Measurements from ENCODE around the gene DACH1.
"Not testable (repeated sequence)": the region's sequence is repeated elsewhere in the genome, so short reads cannot be mapped to it uniquely, and the experiment has no call there.

DACH1 gene

DNA sequence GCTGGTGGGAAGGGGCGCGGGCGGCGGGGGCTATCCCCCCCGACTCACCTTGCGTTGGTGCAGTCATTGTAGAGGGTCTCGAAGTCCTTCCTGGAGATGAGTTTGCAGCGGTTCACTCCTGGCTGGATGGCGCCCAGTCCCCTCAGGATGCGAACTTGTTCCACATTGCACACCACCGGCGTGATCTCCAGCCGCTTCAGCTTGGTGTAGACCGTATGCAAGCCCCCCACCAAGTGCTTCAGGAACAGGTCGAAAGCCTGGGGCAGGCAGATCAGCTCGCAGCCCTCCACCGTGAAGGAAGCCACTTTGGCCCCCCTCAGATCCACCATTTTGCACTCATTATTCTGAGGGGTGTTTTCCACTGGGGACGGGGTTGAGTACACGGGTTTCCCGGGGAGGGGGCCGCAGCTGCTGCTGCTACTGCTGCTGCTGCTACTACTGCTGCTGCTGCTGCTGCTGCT is 1.1 kb downstream of the DACH1 start:
- DNase-seq = no peak

DNA sequence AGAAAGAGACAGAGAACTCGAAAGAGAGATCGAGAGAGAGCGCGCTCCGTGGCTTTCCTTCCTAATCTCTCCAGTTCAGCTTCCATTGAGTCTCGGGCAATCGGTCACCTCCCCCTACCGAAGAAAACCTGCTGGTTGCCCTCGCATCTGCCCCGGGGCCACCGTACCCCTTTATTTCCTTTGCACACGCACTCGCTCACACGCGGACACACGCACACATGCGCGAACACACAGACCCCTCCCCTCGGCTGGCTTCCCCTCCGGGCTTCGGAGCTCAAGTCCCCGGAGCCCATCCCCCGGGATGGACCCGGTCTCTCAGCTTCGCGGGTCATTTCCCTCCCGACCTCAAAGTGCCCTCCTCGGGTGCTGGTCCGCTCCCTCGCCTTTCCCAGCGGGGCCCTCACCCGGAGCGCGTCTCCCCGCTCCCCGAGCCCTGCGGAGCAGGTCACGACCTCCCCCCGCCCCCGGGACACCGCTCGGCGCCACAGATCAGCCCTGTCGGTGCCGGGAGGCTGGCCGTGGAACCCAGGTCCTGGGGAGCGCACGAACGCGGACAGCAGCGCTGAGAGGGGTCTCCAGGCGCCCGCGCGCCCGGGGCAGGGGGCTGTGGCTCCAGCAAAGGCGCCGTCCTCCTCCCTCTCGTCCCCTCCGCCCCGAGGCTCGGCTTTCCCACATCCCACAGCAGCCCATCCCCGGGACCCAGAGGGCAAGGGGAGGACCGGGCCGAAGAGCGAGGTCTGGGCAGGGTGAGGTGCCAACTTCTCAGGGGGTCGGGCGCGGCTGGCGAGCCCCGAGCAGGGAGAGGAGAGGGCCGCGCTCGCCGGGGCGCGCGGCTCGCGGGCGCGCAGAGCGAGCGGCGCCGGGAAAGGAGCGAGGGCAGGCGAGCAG is 1.8 kb downstream of the DACH1 start:
- DNase-seq = no peak

DNA sequence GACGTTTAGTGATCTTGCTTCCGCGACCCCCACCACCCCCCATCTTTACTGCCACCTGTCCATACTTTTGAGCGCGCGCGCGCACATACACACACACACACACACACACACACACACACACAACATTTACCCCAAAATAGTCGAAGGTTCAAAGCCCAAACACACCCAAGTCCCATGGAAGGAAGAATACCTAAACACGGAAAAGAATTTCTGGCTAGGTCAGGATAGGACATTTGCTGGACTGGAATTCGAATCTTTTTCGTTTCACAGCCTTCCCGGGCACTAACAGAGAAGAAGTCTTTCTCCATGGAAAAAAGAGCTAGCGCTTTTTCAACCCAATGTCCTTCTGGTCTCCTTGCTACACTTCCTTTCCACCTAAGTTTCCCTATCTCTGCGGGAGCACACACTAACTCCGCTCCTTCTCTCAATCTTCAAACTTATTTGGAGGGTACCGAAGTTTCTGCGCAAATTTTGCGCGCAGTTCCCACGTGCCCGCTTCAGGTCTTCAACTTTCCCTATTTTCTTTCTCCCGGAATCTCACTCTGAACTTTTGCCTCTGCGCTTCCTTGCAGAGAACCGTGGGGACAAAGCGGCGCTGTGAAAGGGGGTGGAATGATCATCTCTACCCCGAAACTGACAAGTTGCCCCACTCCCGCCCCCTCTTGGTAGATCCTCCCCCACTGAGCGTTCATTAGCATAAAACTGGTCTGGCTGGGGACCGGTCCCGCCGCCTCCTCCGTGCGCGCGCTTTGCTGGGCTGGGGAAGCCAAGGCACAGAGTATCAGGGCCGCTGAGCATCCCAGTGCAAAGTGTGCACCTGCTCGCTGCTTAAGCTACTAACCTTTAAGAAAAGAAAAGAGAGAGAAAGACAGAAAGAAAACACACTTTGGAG is 2.7 kb downstream of the DACH1 start:
- DNase-seq = no peak

DNA sequence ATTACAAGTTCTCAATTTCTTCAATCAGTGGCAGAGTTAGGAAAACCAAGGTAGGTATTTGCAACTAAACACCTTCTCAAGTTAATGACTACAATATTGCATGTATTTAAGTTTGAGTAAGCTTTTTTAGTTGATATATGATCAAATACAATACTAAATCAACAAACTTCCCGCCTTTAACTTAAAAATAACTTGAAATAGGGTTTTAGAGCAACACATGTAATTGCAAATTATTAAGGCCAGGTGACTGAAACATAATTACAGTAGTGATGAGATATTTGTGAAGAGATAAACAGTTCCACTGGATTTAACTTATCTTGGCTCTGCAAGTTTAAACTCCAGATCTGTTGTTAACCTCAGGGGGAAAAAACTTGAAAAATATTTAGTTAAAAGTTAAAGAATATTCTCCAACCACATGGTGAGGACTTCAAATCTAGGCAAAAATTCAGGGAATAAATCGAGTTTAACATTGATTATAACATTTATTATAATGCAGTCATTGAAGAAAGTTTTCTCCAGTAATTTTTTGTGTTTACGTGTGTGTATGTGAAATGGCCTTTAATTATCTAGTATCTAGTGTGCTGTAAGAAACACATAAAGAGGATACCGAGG is 3.6 kb downstream of the DACH1 start:
- DNase-seq = no peak

DNA sequence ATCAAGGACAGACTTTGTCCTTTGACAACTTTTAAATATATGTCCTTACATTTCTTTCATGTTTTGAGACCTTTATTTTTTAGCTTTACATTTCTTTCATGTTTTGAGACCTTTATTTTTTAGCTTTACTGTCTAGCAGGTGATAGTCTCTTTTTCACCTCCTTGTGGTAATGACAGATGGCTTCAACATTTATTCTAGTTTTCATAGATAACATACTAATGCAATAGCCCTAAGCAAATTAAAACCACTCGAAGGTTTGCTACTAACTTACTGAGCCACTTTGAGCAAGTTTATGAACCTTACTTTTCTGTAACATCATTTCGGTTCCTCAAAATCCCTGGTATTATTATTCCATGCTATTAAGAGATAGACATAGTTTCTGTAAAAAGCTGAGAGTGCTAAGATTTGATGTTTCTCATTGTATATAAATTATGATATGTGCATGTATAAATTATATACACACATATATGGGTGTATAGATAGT is 4.5 kb downstream of the DACH1 start:
- DNase-seq = no peak

DNA sequence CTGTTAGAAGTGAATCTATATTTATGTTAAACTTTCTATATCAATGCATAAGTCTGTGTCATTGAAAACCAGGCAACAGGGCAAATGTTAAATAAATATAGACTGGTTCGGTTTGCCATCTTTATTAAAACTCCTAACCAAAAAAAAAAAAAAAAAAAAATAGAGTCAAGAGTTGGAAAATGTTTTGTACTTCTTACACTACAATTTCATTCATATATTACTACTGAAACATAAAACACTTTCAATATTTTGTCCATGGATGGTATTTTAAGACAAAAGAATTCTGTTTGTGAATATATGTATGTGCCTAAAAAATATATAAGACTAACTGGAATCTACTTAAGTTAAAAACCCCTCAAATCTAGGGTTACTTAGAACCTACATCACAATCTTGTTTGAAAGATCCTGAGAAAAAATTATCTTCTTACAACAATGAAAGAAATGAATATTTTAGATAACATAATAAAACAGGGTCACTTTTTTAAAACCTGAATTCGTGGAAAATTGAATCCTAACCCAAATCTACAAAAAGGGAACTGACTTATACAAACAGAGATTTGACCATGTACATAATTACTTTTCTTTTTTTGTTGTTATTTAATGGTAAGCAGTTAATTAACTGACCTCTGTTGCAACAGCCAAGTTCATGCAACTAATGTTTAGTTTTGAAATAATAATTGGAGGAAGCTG is 5.1 kb downstream of the DACH1 start:
- no peak for DNase-seq

DNA sequence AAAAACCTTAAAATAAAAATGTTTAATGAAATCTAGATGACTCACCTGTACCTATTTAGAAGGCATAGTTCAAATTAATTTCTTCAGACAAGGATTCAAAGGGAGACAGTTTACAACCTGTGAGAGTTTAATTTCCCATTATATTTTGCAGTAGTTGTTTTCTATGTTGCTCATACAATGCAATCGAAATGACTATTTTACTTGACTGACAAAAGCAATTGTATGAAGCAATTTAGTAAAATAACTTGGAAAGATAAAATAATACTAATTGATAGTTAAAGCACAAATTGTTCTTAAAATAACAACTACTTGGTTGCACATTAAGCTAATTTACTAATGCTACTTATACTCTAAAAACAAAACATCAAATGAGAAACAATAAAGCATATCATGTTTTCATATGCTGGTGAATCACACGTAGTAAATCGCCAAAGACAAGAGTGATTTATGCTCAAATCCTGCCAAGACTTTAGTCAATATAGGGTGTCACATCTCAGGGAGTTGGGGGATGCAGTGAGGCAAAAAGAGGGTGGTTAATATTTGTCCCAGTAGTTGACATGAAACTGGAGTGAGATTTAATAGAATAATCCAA is 6.4 kb downstream of the DACH1 start:
- DNase-seq = no peak

DNA sequence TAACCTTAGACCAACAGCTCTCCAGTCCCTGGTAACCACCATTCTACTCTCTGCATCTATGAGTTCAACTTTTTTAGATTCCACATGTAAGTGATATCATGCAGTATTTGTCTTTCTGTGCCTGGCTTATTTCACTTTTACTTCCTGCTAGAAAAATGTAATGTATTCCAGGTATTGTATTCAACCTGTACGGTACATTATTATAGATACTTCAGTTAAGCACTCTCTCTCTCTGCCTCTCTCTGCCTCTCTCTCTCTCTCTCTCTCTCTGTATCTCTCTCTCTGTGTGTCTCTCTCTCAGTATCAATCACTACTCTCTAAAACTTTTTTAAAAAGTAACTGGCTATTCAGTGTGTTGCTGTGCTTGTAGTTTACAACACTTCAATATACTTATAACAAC is 8.4 kb downstream of the DACH1 start:
- no peak for DNase-seq

DNA sequence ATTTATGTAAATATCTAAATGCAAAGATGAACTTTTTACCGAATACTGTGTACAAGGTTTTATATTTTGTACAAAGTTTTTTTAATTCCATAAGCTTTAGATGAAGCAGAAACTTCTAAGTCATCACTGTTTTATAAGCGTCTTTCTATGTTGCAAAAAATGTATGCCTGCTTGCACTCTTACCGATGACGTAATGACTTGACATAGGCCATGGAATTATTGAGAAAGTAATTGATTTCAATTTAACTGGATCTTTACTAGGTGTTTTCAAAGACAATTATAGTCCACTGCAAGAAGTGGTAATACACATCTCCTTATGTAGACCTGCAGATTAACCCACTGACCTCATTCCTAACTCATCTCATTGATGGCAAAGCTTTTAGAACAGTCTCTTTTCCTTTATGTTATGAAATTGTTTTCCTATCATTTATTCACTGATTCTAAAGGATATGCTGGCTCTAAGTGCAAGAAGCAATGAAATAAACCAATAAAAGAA is 10.4 kb downstream of the DACH1 start:
- DNase-seq = no peak

DNA sequence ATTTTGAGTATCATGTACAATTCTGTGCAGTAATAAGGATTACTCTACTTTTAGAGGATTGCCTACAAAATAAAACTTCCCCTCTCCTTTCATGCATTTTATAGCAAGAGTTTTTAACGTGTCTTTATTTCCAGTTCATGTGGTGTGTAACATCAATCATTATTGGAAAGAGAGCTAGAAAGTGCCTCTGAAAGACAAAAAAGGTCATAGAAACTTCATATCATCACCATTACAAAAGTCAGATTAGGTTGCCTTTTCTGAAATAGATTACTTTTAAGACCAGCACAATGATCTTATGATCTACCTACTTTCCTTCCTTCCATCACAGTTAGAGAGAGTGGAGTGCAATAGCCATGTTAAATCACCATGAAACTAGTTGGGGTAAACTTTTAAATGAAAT is 12.6 kb downstream of the DACH1 start:
- DNase-seq = no peak

DNA sequence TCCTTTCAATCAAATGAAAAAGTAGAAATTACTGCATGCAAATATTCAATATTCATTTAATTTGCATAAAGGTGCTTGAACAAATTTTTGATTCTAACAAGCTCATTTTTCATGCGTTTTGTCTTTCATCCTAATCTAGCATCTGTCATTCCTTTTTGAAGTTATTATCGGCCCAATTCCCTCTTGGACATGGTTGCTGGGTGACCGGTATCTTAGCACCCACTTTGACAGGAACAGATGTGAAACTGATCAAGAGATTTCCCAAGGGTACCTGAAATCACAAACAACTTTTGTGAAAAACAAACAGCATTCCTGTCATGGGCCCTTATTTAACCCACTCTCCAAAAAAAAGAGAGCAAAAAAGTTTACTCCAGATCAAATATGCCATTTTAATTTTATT is 13.3 kb downstream of the DACH1 start:
- DNase-seq = no peak

DNA sequence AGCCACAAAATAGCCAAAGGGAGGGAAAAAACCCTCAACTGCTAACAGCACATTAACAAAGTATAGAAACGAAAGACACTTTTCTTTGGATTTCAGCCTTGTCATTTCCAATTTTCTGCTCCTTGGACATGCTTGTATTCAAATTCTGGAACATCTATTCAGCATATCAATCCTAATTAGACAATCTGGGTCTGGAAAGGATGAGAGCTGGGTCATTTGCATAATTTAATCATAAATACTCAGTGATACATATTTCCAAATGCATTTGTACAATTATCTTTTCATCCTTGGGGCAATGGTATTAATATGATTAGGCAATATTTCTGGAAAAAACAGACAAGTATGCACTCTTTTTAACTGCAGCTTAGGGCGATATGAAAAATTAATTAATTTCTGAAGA is 14.3 kb downstream of the DACH1 start:
- no peak for DNase-seq

DNA sequence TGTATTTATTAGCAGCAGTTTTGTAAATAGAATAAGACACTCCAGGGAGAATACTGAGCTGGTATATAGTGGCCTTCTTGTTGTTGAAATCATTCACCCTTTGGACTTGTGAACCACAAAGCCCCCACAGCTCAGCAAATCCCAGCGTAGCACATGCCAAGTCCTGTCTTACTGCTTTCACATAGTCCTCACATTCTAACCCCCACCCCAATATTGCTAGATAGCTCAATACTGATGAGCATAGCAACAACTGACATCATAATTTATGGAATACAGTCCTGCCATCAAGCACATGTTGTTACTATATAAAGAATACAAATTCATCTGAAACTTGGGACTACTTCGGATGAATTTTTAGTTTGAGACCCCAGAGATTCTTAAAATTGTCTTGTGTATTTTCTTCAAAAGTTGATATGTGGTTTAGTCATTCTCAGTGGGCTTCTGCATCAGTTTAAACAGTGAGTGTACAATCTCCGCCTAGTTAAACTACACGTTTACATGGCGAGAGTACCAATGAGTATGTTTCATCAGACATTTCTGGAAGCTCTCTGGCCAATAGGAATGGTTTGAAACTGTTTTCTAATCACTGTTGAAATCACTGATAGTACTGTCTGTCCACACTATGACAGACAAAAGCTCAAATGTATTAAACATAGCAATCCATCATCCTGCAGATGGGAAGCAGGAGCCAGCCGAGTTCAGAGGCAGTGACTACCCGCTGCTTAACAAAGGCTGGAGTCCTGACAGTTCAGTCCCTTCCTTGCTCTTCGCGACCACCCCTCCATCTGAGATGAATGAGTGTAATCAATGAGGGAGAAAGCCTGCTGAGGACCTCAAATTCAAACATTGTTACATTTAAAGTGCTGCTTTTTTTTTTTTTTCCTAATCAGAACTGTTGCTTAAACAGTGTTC is 15.2 kb downstream of the DACH1 start:
- no peak for DNase-seq

DNA sequence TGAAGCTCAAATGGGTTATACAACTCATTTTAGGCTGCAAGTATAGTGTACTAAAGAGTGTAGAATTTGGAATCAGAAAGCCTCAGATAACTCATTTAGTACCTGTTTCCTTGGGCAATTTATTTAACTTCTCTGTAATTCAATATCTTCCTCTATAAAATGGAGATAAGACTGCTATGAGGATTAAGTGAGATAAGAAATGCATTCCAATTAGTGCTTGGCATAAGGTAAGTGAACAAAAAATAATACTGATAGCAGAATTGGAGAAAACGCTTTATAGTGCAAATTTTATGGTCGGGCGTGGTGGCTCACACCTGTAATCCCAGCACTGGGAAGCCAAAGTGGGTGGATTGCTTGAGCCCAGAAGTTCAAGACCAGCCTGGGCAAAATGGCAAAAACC is 25.0 kb downstream of the DACH1 start:
- no peak for DNase-seq

DNA sequence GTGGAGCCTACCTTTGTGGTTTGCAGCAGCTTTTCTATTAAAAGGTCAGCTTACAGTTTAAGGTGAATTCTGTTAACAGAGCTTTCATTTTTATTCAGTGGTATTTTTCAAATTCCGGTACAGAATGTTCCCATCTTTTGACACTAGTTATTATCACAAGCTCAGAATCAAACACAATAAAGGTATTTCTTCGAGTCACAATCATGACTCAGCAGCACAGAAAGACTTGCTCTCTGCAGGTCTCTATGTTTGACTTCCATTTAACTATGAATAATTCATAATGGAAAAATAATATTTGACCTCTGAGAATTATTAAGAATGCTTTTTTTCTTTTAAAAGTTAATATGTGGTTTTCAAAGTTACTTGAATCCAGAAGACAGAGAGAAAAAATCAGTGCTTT is 28.2 kb downstream of the DACH1 start:
- DNase-seq = no peak

DNA sequence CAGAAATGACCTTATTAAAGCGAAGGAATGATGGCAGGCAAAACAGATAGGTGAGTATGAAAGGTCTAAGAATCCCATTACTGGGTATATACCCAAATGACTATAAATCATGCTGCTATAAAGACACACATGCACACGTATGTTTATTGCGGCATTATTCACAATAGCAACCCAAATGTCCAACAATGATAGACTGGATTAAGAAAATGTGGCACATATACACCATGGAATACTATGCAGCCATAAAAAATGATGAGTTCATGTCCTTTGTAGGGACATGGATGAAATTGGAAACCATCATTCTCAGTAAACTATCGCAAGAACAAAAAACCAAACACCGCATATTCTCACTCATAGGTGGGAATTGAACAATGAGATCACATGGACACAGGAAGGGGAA is 29.4 kb downstream of the DACH1 start:
- not testable (repeated sequence) for DNase-seq

DNA sequence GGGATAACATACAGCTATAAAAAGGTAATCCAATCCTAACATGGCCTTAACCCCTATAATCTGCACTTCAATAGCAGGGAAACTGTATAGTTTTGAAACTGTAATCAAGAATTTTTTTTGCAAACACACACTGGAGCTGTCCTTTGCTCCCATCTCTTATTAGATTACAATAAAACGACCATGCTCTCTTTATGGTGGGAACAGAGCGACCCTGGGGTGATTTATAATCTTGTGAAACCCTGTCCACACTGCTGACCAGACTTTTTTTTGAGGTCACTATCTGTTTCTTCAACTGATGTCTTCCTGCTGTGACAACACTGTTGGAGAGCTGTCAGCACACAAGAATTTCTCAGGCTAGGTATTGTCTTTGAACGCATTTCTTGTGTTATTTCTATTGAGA is 35.3 kb downstream of the DACH1 start:
- no peak for DNase-seq

DNA sequence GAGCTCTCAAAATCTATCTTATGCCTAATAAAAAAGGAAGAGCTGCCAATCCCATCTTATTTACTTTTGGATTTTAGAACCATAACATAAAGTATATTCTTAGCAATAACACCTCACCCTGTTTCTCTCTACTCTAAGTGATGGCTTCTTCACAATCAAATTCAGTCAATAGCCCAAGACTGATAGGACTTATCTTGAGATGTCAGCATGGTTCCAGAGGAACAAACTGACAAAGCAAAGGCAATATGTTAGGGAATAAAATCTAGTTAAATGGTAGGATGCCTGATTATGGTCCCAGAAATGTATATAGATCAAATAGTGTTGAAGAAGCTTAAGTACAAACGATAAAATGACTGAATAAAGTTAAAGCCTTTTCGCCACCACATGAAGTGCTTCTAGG is 36.3 kb downstream of the DACH1 start:
- no peak for DNase-seq

DNA sequence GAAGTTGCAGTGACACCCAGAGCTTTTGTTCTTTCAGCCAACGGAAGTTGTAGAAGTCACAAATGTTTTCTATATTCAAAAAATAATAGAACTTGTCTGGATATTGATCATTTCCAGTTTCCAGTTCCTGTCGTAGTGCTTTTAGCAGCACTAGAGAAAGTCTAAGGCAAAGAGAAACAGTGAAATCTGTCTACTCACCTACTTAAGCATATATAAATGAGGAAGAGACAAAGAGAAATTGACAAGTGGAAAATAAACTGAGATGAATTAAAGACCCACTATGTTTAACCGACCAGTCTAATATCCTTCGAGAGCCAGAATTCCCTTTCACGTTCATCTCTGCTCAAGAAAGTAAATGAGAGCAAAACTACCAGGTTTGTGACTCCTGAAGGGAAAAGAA is 36.7 kb downstream of the DACH1 start:
- no peak for DNase-seq

DNA sequence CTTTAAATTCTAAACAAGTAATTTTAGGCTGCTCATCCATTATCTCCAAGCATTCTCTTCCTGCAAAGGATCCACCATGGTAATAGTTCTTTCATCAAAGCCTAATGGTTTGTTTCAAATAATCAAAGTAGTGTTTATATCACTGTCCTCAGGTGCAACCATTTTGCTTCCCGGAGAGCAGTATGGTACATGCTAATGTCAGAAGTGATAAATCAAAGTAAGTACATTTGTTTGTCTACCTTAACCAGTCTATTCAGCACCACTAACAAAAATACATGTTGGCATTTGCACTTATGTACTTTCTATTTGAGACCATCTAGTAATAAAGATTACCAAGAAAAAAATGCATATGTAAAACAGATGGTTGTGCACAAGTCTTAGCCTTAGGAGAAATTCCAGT is 37.5 kb downstream of the DACH1 start:
- DNase-seq = no peak

DNA sequence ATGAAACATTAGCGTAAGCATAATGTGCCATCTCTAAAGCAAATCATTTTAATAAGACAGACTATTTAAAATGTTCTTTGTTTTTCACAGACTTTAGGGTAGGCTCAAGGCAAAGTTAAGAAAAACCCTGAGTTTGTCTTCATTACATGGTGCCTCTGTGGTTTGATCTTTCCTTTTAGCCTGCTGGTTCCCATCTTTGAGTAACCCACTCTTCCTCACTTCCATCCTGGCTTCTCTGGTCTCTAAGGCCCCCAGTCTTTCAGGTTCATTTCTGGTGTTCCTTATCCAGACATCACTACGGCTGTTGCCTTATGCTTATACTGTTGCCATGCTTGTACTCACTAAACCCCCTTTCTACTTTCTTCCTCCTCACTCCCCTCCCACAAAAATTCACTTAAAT is 38.4 kb downstream of the DACH1 start:
- no peak for DNase-seq

Measured in activated effector memory CD4-positive, alpha-beta T cell treated with Interleukin-2 at 50 U/mL for 16 hours (primary cell).